Measurements from ENCODE around the gene SLC6A17. TPM values are rescaled to one million over a fixed set of nuclear protein-coding genes. Genes with fewer than 3 reads are reported as not detected.

SLC6A17 gene
- total RNA-seq, 1 experiment from 2014 or later = 0.24 TPM

GRCh38 chr1:110237386-110238152 lies 87.3 kb downstream of the SLC6A17 start:
- no peak for DNase-seq (ENCODE audit: low spot score)
- Mint-ChIP-seq H3K27me3 (ENCODE audit: low read depth) (no peaks in the 10 kb centered on the region), H3K4me3 (no peak overlapping the region), H3K36me3 (peaks cover 19% of the 10 kb centered on the region), H3K4me1 (peaks cover 33% of the 10 kb centered on the region), H3K9me3 (peaks cover 8% of the 10 kb centered on the region), H3K27ac (no peak overlapping the region)
- TF ChIP-seq ZNF416 (CRISPR knock-in tag; IDR thresholded peaks at IDR 0.05) = no peak
- TF ChIP-seq TP53 (CRISPR knock-in tag; IDR thresholded peaks at IDR 0.05) = no peak
- no peak for TF ChIP-seq FOXJ3 (CRISPR knock-in tag; IDR thresholded peaks at IDR 0.05; ENCODE audit: borderline replicate concordance)
- TF ChIP-seq ZNF396 (CRISPR knock-in tag; IDR thresholded peaks at IDR 0.05; ENCODE audit: borderline replicate concordance) = no peak
- TF ChIP-seq ETV6 (CRISPR knock-in tag; IDR thresholded peaks at IDR 0.05) = no peak
- TF ChIP-seq ZBTB21 (CRISPR knock-in tag; IDR thresholded peaks at IDR 0.05; ENCODE audit: borderline replicate concordance) = no peak
- no peak for TF ChIP-seq ZMAT4 (CRISPR knock-in tag; IDR thresholded peaks at IDR 0.05)
- no peak for ATAC-seq
- ChIA-PET CTCF (interaction anchor here (1.0 to 4.1 kb wide), 4 partner anchors 30 to 75 kb away, joined by 3 to 12 read pairs (median 6); no protein-coding TSS in a partner anchor), POLR2A (interaction anchor here (1.1 to 1.2 kb wide), 2 partner anchors 8 to 101 kb away, joined by 3 to 4 read pairs; partner anchors contain the start of gene RBM15)

GRCh38 chr1:110239441-110240430 lies 89.4 kb downstream of the SLC6A17 start:
- Mint-ChIP-seq H3K27me3 (ENCODE audit: low read depth) (peaks cover 5% of the 10 kb centered on the region; the same call in 1 of the 2 replicates), H3K27ac (peak overlapping the region; percentile 6), H3K4me1 (peaks cover 44% of the 10 kb centered on the region), H3K36me3 (peaks cover under 1% of the 10 kb centered on the region; the same call in 1 of the 2 replicates), H3K9me3 (no peaks in the 10 kb centered on the region), H3K4me3 (no peak overlapping the region)
- no peak for ATAC-seq
- TF ChIP-seq NR1H2 (CRISPR knock-in tag; IDR thresholded peaks at IDR 0.05) (no peak), USF1 (CRISPR knock-in tag; IDR thresholded peaks at IDR 0.05) (no peak), JUN (CRISPR knock-in tag; IDR thresholded peaks at IDR 0.05) (no peak), ERG (CRISPR knock-in tag; IDR thresholded peaks at IDR 0.05) (no peak), ZNF263 (CRISPR knock-in tag; IDR thresholded peaks at IDR 0.05; ENCODE audit: low read depth) (no peak)
- no peak for DNase-seq (ENCODE audit: low spot score)
- ChIA-PET POLR2A (no interaction called here), CTCF (interaction anchor here (1.0 to 6.4 kb wide), 5 partner anchors 32 to 123 kb away, joined by 3 to 31 read pairs (median 7); no protein-coding TSS in a partner anchor)

- no peak overlapping the region for H3K4me3 Mint-ChIP-seq
- H3K27ac Mint-ChIP-seq = no peak overlapping the region
- ATAC-seq = no peak
- peaks cover 13% of the 10 kb centered on the region; the same call in 1 of the 2 replicates for H3K27me3 Mint-ChIP-seq (ENCODE audit: low read depth)
- ChIA-PET POLR2A (no interaction called here), CTCF (interaction anchor here (1.6 to 6.4 kb wide), 4 partner anchors 33 to 255 kb away, joined by 4 to 31 read pairs (median 21); no protein-coding TSS in a partner anchor)
- no peak for DNase-seq (ENCODE audit: low spot score)
- H3K4me1 Mint-ChIP-seq = peaks cover 39% of the 10 kb centered on the region
- no peaks in the 10 kb centered on the region for H3K36me3 Mint-ChIP-seq
- H3K9me3 Mint-ChIP-seq = no peaks in the 10 kb centered on the region
- TF ChIP-seq E2F5 (CRISPR knock-in tag; IDR thresholded peaks at IDR 0.05) (no peak), MAX (CRISPR knock-in tag; IDR thresholded peaks at IDR 0.05) (no peak), HMGA2 (CRISPR knock-in tag; IDR thresholded peaks at IDR 0.05) (no peak), SMAD3 (CRISPR knock-in tag; IDR thresholded peaks at IDR 0.05; ENCODE audit: borderline replicate concordance) (no peak), USF1 (CRISPR knock-in tag; IDR thresholded peaks at IDR 0.05) (no peak), FOXP1 (CRISPR knock-in tag; IDR thresholded peaks at IDR 0.05; ENCODE audit: borderline replicate concordance) (no peak), ATF1 (CRISPR knock-in tag; IDR thresholded peaks at IDR 0.05) (no peak), RELA (CRISPR knock-in tag; IDR thresholded peaks at IDR 0.05; ENCODE audit: borderline replicate concordance) (no peak), KAT7 (CRISPR knock-in tag; IDR thresholded peaks at IDR 0.05; ENCODE audit: borderline replicate concordance) (no peak), EMX1 (CRISPR knock-in tag; IDR thresholded peaks at IDR 0.05) (no peak), CREM (CRISPR knock-in tag; IDR thresholded peaks at IDR 0.05) (no peak), NR2C2 (CRISPR knock-in tag; IDR thresholded peaks at IDR 0.05) (no peak)
Measured at GRCh38 chr1:110240476-110241210, 90.3 kb downstream of the SLC6A17 start.
